ENCODE measurements around the gene CCDC33. TPM values are rescaled to one million over a fixed set of nuclear protein-coding genes. Genes with fewer than 3 reads are reported as not detected.
A peak's percentile ranks its signal among the peaks of the same experiment; 100 is the strongest.

The CCDC33 gene
- total RNA-seq, 1 experiment from 2014 or later = not detected

DNA sequence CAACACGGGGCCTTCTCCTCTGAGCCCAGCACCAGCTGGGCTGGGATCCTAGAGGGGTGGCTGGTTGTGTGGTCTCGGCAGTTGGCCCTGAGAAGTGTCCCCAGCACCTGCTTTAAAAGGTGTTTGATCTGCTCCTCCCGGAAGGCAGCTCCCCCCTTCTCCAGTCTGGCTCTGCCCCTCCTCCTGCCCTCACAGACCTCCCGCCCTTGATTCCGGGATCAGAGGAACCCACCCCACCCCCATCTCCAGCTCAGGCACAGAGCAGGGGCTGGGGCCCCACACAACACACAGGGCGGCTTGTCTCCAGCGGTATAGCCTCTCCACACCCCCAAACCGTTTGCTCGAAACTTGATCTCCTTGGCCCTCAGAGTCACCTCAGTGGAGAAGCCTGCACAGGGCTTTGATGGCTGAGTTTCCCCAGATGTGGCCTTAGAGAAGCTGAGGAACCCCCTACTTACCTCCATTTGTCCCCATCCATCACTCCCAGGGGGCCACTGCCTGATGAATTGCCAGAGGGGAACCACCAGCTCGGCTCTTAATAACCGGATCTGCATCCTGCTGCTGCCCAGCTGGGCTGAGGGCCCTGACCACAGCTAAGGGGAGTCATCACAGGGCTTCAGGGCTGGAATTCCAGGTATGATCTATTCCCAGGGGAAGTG lies 27.1 kb upstream of the CCDC33 start:
- DNase-seq (ENCODE audit: low read depth) = peak; percentile 23

DNA sequence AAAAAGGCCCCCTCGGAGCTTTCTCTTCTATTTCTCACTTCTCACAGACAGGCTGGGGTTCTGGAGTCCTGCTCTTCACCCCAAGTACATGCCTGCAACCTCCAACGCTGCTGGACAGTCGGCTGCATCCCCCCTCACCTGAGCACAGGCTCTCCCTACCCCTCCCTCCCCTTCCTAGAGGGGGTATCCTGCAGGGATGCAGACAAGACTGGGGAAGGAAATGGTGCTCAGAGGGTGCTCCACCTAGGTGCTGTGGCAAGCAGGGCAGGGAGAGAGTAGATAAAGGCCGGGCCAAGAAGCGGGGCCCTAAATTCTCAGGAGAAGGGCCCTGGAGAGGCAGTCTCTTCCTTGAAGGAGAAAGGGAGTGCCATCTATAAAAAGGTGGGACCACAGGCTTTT lies 26.6 kb upstream of the CCDC33 start:
- DNase-seq (ENCODE audit: low read depth) = no peak

DNA sequence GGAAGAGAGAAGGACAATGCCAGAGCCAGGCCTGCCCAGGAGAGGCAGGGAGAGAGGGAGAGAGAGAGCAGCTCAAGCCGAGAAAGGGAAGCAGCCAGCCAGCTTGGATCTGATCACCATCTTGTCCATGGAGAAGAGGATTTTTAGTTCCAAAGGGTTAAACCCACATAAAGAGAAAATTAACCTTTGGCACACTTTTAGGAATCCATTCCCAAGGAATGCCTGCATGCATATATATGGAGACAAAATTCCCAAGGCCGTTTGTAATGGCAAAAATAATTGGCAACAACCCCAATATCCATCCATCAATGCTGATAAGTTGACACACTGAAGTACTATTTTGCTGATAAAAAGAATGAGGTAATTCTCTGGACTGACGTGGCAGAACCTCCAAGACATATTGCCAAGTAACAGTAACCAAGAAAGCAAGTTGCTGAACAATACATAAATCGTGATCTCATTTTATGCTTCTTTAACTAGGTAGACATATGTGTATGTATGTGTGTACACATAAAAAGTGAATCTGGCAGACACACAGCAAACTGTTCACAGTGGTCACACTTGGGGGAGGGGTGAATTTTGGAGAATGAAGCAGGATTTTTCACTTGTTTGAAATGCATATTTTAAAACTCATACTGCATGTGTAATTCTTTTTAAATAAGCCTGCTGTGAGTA lies 26.0 kb upstream of the CCDC33 start:
- DNase-seq (ENCODE audit: low read depth) = no peak

DNA sequence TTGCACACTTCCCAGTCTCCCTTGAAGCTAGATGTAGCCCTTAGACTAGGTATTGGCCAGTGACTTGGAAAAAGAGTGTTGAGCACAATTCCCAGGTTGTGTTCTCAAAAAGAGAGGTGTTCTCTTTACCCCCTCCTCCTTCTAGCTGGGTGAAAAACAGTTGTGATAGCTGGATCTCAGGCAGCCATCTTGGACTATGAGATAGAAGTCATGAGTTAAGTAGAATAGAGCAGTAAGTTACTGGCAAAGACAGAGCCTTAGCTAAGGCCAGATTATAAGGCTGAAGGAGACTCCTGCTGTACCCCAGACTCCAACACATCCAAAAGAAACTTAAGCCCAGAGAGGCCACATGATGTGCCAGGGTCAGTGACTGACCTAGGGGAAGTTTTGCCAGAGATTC lies 25.4 kb upstream of the CCDC33 start:
- DNase-seq (ENCODE audit: low read depth) = no peak

DNA sequence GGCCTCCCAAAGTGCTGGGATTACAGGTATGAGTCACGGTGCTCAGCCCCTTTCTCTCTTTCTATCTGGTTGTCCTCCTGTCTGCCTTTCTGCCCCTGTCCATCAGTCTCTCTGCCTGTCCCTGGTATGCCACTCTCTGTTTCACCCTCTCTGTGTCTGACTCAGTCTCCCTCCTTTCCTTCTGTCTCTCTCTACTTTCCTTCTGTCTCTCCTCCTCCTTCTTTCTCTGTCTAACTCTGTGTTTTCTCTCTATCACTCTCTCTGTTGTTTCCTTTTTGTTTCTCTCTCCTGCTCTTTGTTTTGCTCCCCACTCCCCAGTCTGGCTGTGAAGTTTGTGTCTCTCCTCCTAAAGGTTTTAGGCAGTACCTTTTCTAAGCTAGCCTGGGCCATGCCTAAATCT lies 24.5 kb upstream of the CCDC33 start:
- no peak for DNase-seq (ENCODE audit: low read depth)

DNA sequence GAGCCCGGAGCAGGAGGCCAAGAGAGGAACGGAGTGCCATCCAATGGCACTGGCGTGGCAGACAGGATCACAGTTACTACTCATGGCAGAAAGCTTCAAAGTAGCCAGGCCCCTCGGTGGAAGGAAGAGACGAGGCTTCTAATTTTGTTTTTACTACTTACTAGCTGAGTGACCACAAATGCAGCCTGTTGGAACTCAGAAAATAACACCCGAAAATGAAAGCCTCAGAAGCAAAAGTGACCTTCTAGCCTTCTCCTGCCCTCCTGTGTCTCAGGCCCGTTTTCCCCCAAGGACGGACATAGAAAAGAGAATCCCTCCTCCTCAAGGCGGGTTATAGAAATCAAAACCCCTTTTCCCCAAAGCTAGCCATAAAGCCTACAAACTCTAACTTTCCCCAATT lies 23.6 kb upstream of the CCDC33 start:
- no peak for DNase-seq (ENCODE audit: low read depth)

DNA sequence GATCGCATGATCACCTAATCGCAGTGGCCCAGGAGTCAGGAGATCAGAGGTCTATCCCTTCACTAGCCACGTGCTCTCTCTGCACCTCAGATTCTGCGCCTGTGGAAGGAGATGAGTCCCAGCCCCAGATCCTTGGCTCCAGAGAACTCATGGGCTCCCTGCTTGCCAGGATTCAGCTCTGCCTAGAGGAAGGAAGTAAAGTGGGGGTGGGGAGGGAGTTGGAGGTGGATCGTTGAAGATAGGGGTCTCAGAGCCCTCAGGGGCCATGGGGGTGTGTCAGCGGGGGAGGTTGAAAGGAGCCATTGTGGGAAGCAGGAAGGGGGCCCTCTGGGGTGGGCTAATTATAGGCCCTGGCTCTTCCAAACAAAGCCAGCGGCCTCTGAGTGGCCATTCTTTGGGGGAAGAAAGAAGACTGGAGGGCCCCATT lies 22.3 kb upstream of the CCDC33 start:
- DNase-seq (ENCODE audit: low read depth) = no peak

DNA sequence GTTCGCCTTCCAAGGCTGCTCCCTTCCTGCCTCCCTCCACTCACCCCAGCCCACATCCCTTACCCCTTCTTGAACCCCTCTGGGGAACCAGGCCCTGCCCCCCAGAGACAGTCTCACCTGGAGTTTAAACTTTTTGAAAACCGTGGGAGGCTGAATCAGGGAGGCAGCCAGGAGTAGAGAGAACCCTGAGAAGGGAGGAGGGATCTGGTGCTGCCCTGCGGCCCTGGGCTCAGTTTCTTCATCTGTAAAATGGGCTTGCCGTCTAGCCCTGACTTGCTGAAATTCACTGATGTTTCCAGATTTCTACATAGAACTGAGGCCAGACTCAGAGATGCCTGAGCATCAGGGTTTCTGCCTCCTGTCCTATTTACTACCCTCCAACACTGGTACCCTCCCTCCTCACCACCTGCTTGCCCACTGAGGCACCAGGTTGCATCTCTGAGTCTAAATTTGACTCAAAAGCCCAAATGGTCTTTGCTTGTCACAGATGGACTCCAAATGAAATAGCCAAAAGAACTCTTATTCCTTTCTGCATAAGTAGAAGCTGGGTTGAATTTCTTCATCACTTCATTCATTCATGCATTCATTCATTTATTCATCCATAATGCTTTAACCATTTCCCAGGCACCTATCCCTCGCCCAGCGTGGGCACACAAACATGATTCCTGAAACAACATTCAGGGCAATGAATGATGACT lies 21.7 kb upstream of the CCDC33 start:
- no peak for DNase-seq (ENCODE audit: low read depth)

DNA sequence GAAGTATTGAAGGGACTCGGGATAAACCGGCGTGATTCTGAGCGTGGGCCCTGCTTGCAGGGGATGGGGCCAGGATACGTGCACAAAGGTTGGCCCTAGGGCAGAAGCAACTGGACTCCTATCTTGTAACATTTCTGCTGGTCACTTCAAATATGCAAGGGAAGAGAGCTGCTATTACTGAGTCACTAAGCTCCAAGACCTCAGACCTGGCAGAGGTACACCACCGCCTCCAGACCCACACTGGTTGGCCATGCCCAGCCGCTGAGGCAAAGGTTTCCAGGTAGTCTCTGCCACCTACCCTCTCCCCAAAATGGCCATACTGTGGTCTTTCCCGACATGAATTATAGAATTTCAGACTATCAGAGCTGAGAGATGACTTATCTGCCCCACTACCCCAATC lies 20.2 kb upstream of the CCDC33 start:
- no peak for DNase-seq (ENCODE audit: low read depth)

DNA sequence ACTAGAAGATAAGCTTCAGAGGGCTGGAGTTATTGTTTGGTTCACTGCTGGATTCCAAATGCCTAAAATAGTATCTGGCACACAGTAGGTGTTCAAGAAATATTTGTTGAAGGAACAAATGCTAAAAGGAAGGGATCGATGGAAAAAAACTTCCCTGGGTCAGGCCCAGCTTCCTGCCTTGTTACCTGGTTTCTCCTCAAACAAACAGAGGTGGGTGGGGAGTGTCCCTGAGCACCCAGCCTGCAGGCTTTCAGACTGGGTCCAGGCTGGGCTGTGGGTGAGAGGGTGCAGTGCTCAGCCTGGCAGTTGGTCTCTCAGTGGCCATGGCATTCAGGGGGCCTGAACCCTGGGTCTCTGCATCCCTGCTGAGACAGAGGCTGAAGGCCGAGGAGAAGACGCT lies 19.2 kb upstream of the CCDC33 start:
- no peak for DNase-seq (ENCODE audit: low read depth)

DNA sequence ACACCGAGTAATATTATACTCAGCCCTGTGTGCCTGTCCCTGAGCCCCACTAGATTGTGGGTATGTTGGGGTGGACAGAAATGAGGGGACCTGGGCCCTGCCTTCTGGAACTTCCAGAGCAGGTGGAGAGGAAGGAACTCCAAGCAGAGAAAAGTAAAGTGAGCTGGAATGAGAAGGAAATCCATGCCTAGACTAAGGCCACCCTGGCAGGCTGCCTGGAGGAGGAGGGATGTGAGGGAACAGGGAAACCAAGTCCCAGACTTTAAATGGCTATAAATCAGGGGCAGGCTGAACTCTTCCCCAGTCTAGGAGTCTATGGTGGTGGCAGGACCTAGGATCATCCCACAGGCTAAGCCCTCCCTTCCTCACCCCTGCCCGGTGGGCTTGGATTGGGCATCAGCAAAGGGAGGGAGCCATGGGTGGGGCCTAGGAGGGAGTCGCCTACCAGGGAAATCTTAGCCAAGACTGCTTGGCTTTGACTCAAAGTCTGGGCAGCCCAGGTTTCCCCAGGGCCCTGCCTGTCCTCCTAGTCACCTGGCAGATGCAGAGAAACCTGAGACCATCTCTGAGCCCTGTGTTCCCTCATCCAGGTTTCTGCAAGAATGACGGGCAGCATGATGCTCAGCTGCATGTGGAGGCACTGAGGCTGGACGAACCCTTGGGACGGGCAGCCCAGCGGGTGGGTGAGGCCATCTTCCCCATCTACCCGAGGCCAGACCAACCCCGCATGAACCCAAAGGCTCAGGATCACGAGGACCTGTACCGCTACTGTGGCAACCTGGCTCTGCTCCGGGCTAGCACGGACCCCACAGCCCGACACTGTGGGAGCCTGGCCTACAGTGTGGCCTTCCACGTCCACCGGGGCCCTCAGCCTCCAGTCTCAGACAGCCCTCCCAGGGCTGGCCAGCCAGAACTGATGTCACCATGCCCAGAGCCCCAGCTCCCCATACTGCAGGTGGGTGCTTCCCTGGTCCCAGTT lies 17.9 kb upstream of the CCDC33 start:
- no peak for DNase-seq (ENCODE audit: low read depth)

DNA sequence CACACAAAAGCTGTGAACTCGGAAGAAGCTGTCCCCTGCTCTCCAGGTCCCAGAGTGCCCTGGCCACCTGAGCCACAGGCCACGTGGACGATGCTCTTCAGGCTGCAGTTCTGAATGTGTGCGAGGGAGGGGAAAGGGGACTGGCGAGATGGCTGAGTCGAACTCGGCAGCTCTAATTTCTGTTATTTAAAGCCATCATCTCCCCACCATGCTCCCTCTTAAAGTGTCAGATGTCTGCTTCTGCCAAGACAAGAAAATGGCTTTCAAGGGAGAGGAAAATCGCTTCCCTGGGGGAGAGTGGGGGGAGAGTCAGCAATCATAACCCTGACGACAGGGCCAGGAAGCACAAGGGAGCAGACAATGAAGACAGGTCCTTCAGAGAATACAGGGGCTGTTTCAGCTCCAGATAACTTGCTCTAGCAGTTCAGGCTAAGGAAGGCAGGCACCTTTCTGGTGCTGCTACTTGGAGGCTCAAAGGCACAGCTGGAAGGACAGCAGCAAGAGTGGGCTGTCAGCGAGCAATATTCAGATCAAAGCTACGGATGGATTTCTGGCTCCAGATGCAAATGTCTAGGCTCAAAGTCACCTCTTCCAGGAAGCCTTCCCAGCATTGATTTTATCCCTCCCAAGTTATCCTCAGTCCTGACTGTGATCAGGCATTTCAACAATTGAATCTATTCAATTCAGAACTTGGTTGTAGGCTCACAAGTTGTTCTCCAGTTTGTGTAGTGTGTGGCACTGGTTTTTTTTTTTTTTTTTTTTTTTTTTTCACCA lies 15.5 kb upstream of the CCDC33 start:
- DNase-seq (ENCODE audit: low read depth) = no peak

DNA sequence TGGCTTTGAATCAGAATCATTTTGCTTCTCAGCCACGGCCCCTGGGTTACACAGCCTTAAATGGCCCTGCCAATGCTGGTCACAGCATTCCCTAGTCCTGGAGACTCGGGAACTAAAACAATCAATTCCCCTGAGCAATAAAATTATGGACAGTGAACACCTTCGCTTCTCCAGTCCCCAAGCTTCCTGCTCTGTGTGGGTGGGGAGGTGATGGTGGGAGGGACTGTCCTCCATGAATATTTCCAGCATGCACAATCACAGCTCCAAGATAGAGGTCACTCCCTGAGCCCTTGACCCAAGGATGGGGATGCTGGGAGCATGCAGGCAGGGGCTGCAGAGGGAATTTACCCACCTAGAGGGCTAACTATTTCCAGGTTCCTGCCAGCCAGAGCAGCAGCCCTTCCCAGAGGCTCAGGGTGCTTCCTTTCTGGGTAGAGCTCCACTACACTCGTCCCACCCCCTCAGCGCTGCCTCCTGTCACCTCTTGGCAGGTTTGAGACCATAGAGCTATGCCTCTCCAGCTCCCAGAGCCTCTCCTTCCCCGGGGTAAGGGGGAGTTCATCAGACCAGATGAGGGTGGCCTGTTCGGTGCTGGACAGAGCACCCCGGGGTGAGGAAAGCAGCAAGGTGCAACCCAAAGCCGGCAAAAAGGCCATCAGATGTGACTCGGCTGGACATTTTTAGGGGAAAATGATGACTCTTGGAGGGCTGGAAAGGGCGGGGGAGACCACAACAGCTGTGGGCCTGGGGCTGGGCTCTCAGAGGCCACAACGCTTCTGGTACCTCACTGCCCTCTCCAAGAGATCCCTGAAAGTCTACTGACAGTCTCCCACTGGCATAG lies 14.5 kb upstream of the CCDC33 start:
- DNase-seq (ENCODE audit: low read depth) = no peak

DNA sequence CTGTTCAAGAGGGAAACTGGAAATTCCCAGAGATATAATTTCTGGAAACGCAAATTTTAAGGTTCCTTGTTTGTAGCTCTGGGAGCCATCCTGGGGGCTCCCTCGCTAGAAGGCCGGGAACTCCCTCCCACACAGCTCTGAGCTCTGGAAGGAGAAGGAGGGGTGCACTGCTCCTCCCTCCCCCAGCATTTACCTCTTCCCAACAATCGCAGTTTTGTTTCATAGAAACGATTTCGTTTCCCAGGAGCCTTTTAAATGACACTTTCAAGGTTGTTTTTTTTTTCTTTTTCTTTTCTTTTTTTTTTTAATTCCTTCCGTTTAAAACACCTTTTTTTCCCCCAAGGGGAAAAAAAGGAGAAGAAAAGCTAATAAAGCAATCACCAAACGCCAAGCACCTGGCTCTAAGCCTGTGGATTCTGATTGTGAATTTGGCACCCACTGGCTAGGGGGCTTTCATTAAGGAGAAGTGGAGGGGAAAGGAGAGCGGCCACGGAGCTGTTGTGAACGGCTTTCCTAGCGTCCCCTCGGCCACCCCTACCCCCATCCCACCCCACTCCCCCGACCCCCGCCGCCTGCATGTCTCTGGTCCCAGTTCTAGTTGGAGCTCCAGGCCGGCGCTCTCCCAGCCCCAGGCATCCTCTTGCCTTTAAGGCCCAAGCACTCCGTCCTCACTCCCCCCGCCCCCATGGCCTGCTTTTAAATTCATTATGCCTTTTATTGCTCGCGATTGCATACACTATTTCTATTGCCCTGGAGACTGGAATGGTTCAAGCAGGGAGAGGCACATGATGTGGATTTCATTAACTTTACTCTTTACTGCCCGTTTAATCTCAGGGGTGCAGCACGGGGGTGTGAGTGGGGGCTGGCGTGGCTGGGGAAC lies 13.6 kb upstream of the CCDC33 start:
- no peak for DNase-seq (ENCODE audit: low read depth)

DNA sequence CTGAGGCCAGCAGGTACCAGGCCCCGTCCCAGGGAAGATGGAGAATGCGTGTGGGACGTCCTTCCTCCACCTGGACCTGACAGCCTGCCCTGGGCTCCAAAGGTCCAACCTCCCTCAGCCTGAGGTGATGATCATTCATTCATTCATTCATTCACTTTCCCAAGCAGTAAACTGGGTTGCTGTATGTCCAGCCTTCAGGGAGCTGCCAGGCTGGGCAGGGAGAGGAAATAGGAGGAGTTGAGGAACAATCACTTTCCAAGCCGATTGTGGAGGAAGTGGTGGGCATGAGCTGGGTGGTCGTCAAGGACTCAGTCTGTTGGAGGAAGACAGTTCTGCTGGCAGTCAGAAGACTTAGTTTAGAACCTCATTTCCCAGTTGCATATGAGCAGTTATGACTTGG lies 10.2 kb upstream of the CCDC33 start:
- DNase-seq (ENCODE audit: low read depth) = no peak

DNA sequence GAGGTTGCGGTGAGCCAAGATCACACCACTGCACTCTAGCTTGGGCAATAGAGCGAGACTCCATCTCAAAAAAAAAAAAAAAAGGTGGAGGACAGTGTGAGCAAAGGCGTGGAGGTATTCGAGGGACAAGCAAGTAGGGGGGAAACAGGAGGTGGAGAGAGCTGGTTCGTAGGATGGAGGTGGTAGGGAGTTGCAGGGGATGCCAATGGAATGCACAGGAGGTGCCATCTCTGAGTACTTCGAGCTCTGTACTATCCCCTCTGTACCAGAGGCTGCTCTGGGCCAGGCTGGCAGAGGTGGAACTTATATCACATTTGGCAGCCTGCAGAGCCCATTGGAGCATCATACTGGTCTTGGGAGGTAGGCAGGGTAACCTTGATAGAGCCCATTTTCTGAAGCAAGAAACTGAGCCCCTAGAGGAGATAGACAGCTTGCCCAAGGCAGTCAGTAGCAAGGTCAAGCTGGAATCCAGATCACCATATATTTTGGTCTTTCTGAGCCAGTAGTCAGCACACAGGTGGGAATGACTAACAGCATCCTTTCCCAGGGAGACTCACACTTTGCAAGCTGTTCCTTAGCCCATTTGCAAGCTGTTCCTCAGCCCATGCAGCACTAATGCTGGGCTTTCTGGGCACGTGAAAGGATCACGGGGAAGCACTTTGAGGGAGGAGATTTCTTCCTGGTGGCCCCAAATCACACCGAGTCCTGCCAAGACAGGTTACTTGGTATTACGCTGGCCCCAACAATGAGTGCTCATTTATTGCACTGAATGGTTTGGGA lies 9.2 kb upstream of the CCDC33 start:
- DNase-seq (ENCODE audit: low read depth) = no peak

DNA sequence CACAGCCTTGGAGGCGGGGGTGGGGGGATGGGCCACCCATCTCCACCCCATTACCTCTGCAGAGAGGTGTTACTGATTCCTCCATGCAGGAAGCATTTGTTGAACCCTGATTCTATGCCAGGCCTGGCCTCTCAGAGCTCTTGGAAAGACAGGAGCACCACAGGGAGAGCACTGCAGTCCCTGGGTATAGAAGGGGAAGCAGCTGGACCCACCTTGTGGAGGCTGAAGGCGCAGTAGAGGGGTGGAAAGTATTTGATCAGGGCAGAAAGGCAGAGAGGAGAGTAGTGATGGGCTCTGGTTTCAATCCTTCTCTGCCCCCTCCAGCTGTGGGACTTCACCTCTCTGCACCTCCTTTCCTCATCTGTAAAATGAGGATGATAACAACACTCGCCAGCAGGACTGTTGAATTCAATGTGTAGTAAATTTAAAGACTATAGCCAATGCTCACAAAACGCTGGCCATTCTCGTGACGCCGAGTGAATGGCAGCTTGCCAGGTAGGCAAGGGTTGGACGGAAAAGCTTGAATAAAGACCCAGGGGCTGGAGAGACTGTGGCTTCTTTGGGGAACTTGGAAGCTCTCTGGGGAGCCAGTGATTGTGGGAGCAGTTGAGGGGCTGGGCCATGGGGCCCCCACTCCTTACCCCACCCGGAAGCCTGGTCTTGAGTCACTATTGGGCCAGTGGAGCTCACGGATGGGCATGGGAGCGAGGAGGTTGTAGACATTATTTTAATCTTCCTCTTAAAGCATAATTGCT lies 8.0 kb upstream of the CCDC33 start:
- no peak for DNase-seq (ENCODE audit: low read depth)

DNA sequence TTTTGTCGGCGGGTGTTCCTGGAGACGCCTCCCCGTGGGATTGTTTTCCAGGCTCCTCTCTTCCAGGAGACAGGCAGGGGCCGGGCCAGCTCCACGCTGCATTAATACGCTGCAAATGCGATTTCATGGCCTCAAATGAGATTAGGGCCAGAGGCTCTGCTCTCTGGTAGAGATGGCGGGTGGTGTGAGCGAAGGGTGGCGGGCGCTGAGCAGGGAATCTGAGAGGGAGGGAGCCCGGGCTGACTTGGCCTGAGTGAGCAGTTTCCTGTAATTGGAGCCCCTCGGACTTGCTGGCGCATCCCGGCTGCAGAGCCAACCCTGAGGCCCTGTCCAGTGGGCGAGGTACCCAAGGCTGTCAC lies 7.4 kb upstream of the CCDC33 start:
- DNase-seq (ENCODE audit: low read depth) = no peak
